Ammon's horn (tissue), 1 donor: ENCODE results near the gene MAMDC2.

ENCODE experiments used
- DNase-seq: peaks from one replicate; pipeline ENCODE4 v3.0.0-alpha.2; 2016; ENCODE audit warnings: low spot score

The MAMDC2 gene

DNA sequence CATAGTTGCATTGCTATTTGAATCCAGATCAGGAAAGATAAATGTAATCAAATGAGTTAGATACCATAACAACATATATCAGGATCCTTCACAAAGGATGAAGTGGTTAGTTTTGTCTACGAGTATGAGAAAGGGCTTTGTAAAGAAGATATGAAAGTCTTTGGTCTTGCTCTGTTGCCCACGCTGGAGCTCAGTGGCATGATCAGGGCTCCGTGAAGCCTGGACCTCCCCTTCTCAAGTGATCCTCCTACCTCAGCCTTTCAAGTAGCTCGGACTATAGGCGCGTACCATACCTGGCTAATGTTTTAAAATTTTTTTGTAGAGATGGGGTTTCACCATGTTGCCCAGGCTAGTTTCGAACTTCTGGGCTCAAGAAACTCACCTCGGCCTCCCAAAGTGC is 217.0 kb downstream of the MAMDC2 start:
- DNase-seq = no peak

DNA sequence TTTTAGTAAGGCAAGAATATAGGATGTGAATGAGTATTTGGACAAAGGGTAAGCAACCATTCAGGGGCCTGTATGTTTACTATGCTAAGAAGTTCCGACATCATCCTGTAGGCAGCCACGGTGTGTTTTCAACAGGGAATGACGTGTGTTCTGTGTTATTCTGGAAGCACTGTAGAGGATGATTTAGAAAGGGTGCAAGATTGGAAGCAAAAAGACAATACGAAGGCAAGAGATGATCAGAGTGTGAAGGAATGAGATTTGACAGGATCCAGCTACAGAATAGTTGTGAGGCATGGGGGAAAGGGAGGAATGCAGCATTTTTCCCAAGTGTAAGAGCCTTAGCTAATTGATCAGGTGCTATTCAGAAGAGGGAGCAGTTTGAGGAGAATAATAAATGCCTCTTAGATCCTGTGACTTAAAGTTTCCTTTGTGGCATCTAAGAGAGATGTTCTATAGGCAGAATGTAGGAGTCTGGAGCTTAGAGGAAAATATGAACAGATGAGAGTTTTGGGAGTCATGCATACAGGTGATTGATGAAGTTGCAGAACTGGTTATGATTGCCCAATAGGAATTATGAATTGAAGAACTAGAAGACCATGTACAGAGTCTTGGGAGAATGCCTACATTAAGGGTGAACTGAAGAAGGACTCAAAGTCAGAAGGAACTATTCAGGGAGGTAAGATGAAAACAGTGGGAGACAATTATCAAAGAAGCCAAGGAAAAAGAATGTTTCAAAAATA is 217.7 kb downstream of the MAMDC2 start:
- DNase-seq = no peak

- DNase-seq = no peak
Observed at GRCh38 chr9:70262366-70262765, 218.7 kb downstream of the MAMDC2 start.

DNA sequence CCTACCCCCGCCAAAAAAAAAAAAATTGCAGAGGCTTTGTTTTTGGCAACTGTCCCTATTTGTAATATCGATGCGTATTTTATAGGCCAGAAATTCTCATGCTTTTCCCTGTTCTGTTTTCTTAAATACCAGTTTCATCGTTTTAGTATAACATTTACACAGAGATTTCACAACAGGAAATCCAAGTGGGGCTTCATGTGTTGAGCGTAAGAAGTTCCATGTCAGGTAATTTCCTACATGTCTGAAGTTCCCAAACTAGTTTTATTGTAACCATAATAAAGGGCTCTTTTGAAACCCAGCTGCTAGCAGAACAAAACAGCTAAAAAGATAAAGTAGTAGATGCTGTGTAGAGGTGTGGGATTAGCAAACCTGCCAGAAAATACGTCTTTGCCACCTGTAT is 219.3 kb downstream of the MAMDC2 start:
- no peak for DNase-seq

GRCh38 chr9:70263421-70263820 is 219.8 kb downstream of the MAMDC2 start:
- no peak for DNase-seq
